ENCODE data around the gene GATA5.

DNA sequence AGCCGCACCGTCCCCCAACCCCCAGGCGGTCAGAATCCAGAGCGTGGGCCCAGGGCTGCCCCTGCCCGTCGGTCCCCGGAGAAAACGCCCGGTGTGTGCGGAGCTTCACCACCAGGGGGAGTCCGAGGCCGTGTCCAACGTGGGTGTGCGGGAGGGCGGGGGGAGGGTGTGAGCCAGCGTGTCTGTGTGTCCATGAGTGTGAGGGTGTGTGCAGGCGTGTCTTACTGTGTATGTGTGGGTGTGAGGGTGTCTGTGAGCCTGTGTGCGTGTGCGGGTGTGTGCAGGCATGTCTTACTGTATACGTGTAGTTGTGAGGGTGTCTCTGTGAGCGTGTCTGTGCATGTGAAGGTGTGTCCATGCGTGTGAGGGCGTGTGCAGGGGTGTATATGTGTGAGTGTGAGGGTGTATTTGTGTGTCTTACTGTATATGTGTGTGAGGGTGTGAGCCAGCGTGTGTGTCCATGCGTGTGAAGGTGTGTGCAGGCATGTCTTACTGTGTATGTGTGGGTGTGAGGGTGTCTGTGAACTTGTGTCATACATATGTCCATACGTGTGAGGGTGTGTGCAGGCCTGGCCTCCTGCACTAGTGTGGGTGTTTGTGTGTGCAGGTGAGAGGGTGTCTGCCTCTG, 24.6 kb upstream of the GATA5 start:
- TF ChIP-seq YY1 (IDR thresholded peaks at IDR 0.05; ENCODE audit: insufficient read depth, insufficient read length) (no peak), ZNF274 (IDR thresholded peaks at IDR 0.05; ENCODE audit: low read depth, low read length) (no peak)

Data from NT2/D1 (cell line).